Activated CD4-positive, alpha-beta memory T cell treated with anti-CD3 and anti-CD28 coated beads for 36 hours (primary cell): ENCODE data around the gene MTF2. TPM values are rescaled to one million over a fixed set of nuclear protein-coding genes. Genes with fewer than 3 reads are reported as not detected.

ENCODE experiments used
- CTCF ChIA-PET: fragments of 350-600 bp; sonication (Branson Sonifier 250); formaldehyde crosslinking; loops from one replicate; lab custom pipeline; 2021; ENCODE audit warnings: antibody characterized with exemption, inconsistent platforms; lab: Charles Lee
- POLR2A ChIA-PET: fragments of 350-600 bp; sonication (Branson Sonifier 250); formaldehyde crosslinking; loops from one replicate; lab custom pipeline; 2021; ENCODE audit warnings: antibody characterized with exemption; lab: Charles Lee
- DNase-seq: peaks from one replicate; pipeline ENCODE4 v3.0.0-alpha.2; 2020
- H3K27ac Mint-ChIP-seq: one replicate; pipeline ENCODE4 v1.8.0; 2021; ENCODE audit warnings: mixed read lengths
- H3K27me3 Mint-ChIP-seq: one replicate; pipeline ENCODE4 v1.8.0; 2021; ENCODE audit warnings: mixed read lengths
- H3K36me3 Mint-ChIP-seq: one replicate; pipeline ENCODE4 v1.8.0; 2021; ENCODE audit warnings: mixed read lengths
- H3K4me1 Mint-ChIP-seq: one replicate; pipeline ENCODE4 v1.8.0; 2021; ENCODE audit warnings: low read depth, mixed read lengths
- H3K4me3 Mint-ChIP-seq: one replicate; pipeline ENCODE4 v1.8.0; 2021; ENCODE audit warnings: mild to moderate bottlenecking, mixed read lengths
- H3K9me3 Mint-ChIP-seq: one replicate; pipeline ENCODE4 v1.8.0; 2021; ENCODE audit warnings: mixed read lengths
- intact Hi-C: fragments of 100-400 bp; cut with micrococcal nuclease; formaldehyde crosslinking; loops from one replicate; pipeline ENCODE4 v1.15.1; 2023
- total RNA-seq, 2 experiments: library from RNA; stranded (reverse); gene quantifications; one replicate each; pipeline ENCODE4 v1.2.3, GENCODE V29; 2021

Gene MTF2
- total RNA-seq, 2 experiments from 2014 or later, result 53.6 to 55.1 TPM

DNA sequence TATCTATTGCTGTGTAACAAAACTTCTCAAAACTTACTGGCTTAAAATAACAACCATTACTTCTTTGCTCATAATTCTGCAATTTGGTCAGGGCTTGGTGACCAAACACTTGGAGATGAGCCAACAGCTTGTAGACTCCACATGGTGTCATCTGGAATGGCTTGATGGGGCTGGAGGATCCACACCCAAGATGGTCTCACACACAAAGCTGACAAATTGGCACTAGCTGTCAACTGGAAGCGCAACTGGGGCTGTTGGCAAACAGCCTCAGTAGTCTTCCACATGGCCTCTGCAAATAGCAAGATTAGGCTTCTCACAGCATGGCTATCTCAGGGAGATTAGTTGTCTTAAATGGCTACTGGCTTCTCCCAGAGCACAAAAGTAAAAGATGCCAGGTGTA lies 27.1 kb upstream of the MTF2 start:
- DNase-seq, result no peak
- intact Hi-C loops, result no loop called here
- H3K4me1 Mint-ChIP-seq, result no peaks in the 10 kb centered on the region
- ChIA-PET CTCF (no interaction called here), POLR2A (no interaction called here)
- H3K27ac Mint-ChIP-seq, result no peak overlapping the region
- no peaks in the 10 kb centered on the region for H3K36me3 Mint-ChIP-seq
- no peak overlapping the region for H3K4me3 Mint-ChIP-seq
- H3K9me3 Mint-ChIP-seq, result no peaks in the 10 kb centered on the region
- H3K27me3 Mint-ChIP-seq, result peaks cover 3% of the 10 kb centered on the region

DNA sequence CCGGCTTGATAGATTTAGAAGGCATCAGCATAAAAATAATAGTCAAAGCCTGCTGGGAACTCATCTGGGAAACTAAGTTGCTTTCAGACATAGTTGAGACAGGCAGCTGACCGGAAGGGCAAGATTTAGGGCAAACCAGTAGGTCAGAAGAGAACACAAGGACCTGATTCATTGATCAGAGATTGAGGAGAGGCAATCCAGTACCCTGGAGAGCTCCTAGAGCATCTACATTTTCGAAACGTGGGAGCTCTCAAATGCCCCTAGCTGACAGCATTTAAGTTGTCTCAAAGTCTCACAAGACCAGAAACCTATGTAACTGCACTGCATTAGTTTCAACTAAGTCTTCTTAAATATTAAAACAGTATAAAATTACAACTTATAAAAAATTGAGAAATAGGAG lies 22.9 kb upstream of the MTF2 start:
- CTCF ChIA-PET, result interaction anchor here (1.5 to 2.6 kb wide), 2 partner anchors 14 to 35 kb away, joined by 4 to 13 read pairs; no protein-coding TSS in a partner anchor
- H3K4me3 Mint-ChIP-seq, result no peak overlapping the region
- H3K9me3 Mint-ChIP-seq, result no peaks in the 10 kb centered on the region
- no peaks in the 10 kb centered on the region for H3K36me3 Mint-ChIP-seq
- POLR2A ChIA-PET, result no interaction called here
- H3K27ac Mint-ChIP-seq, result no peak overlapping the region
- intact Hi-C loops, result no loop called here
- H3K4me1 Mint-ChIP-seq, result no peaks in the 10 kb centered on the region
- peaks cover 7% of the 10 kb centered on the region for H3K27me3 Mint-ChIP-seq
- DNase-seq, result peak; percentile 13

DNA sequence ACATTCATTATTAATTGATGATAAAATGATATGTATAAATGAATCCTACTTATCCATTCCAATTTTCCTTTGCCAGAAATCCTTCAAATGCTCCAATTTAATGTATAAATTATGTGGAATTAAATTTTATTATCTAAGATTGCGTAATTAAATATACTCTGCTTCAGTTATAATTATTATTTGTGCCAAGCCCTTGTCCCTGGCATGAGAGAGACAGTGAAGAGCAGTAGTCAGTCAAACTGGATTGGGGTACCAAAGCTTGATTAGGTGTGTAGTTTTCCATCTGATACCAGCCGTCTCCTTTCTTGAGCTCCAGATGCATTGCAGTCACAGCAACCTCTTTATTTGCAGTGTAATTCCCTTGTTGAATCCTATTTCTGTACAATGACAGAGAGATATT lies 22.4 kb upstream of the MTF2 start:
- H3K9me3 Mint-ChIP-seq, result no peaks in the 10 kb centered on the region

GRCh38 chr1:93061895-93062792 lies 16.9 kb upstream of the MTF2 start:
- no peaks in the 10 kb centered on the region for H3K9me3 Mint-ChIP-seq
- no peaks in the 10 kb centered on the region for H3K36me3 Mint-ChIP-seq
- DNase-seq, result peak; percentile 61
- ChIA-PET POLR2A (interaction anchor here (0.6 to 1.4 kb wide), 2 partner anchors 17 to 100 kb away, joined by 4 to 6 read pairs; partner anchors contain the start of gene MTF2), CTCF (interaction anchor here (0.7 to 5.0 kb wide), 31 partner anchors 9 to 230 kb away, joined by 3 to 141 read pairs (median 4); partner anchors contain the start of genes MTF2 and RPL5)
- intact Hi-C loops, result loop anchor here (1.0 kb wide), 2 partner anchors 41 to 203 kb away; no protein-coding TSS in a partner anchor
- peaks cover 9% of the 10 kb centered on the region for H3K27me3 Mint-ChIP-seq
- no peak overlapping the region for H3K27ac Mint-ChIP-seq
- no peak overlapping the region for H3K4me3 Mint-ChIP-seq
- H3K4me1 Mint-ChIP-seq, result peaks cover 4% of the 10 kb centered on the region

More for the DNA sequence above, 22.4 kb upstream of the MTF2 start:
- intact Hi-C loops, result no loop called here
- no peak for DNase-seq
- POLR2A ChIA-PET, result no interaction called here
- no peak overlapping the region for H3K4me3 Mint-ChIP-seq
- no peak overlapping the region for H3K27ac Mint-ChIP-seq
- H3K27me3 Mint-ChIP-seq, result peaks cover 7% of the 10 kb centered on the region
- no peaks in the 10 kb centered on the region for H3K36me3 Mint-ChIP-seq
- no peaks in the 10 kb centered on the region for H3K4me1 Mint-ChIP-seq
- CTCF ChIA-PET, result interaction anchor here (1.5 to 2.6 kb wide), 2 partner anchors 14 to 36 kb away, joined by 4 to 13 read pairs; no protein-coding TSS in a partner anchor

DNA sequence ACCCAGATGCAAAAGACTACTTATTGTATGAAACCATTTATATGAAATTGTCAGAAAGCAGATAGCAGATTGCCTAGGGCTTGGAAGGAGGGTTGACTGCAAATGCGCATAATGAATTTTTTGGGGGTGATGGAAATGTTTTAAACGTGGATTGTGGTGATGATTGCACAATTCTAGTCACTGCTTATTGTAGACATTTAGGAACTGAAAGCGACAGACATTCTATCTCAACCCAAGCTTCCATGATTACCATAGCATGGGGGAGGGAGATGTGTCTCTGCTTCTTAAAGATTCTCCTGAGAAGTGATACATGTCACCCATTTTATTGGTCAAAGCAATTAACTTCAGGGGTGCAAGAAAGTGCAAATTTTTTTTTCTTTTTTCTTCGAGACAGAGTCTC lies 2.8 kb upstream of the MTF2 start:
- H3K27me3 Mint-ChIP-seq, result no peaks in the 10 kb centered on the region
- peaks cover 18% of the 10 kb centered on the region for H3K4me1 Mint-ChIP-seq
- no peaks in the 10 kb centered on the region for H3K9me3 Mint-ChIP-seq
- ChIA-PET CTCF (interaction anchor here (1.2 kb wide), 1 partner anchor 14 kb away, joined by 4 read pairs; no protein-coding TSS in a partner anchor), POLR2A (no interaction called here)
- intact Hi-C loops, result loop anchor here (5.0 to 10.0 kb wide), 3 partner anchors 54 to 531 kb away; no protein-coding TSS in a partner anchor
- no peak overlapping the region for H3K27ac Mint-ChIP-seq
- DNase-seq, result no peak
- no peaks in the 10 kb centered on the region for H3K36me3 Mint-ChIP-seq
- no peak overlapping the region for H3K4me3 Mint-ChIP-seq

DNA sequence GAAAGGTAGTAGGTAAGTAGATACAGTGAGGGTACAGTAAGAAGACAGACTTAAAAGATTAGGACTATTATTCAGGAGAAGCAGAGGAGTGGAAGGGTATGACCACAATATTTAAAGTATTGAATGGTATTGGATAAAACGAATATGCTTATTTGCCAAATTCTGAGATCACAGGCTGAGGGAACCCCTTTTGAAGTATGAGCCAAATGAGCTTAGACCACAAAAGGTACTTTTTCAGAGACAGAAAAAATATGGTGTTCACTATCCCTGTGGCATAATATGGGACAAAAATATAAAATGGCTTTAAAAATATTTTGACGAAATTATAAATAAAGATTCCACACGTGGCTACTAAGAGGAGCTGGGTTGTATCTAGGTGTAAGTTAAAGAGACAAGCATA lies 880 bp upstream of the MTF2 start:
- Mint-ChIP-seq H3K4me1 (peaks cover 18% of the 10 kb centered on the region), H3K4me3 (peak overlapping the region; percentile 85), H3K27ac (peak overlapping the region; percentile 88), H3K36me3 (peaks cover 6% of the 10 kb centered on the region), H3K9me3 (no peaks in the 10 kb centered on the region), H3K27me3 (no peaks in the 10 kb centered on the region)
- intact Hi-C loops, result loop anchor here (2.0 to 10.0 kb wide), 4 partner anchors 56 to 529 kb away; partner anchors contain the start of gene DIPK1A
- CTCF ChIA-PET, result interaction anchor here (0.8 to 2.8 kb wide), 8 partner anchors 16 to 226 kb away, joined by 3 to 11 read pairs (median 4); no protein-coding TSS in a partner anchor
- POLR2A ChIA-PET, result interaction anchor here (0.6 to 3.3 kb wide), 8 partner anchors 9 to 268 kb away, joined by 3 to 15 read pairs (median 6); partner anchors contain the start of genes DIPK1A and DR1
- no peak for DNase-seq

GRCh38 chr1:93078638-93078985 lies 471 bp upstream of the MTF2 start:
- Mint-ChIP-seq H3K9me3 (peaks cover 2% of the 10 kb centered on the region), H3K27ac (peak overlapping the region; percentile 88), H3K4me1 (peaks cover 22% of the 10 kb centered on the region), H3K27me3 (no peaks in the 10 kb centered on the region), H3K36me3 (peaks cover 10% of the 10 kb centered on the region), H3K4me3 (peak overlapping the region; percentile 85)
- CTCF ChIA-PET, result interaction anchor here (0.8 to 2.8 kb wide), 8 partner anchors 16 to 226 kb away, joined by 3 to 11 read pairs (median 4); no protein-coding TSS in a partner anchor
- intact Hi-C loops, result loop anchor here (2.0 to 10.0 kb wide), 4 partner anchors 56 to 529 kb away; partner anchors contain the start of gene DIPK1A
- POLR2A ChIA-PET, result interaction anchor here (0.6 to 3.3 kb wide), 10 partner anchors 10 to 267 kb away, joined by 3 to 15 read pairs (median 6); partner anchors contain the start of genes DIPK1A, DR1 and RPL5
- no peak for DNase-seq

GRCh38 chr1:93079685-93080141 lies 630 bp downstream of the MTF2 start:
- Mint-ChIP-seq H3K4me1 (peaks cover 31% of the 10 kb centered on the region), H3K4me3 (peak overlapping the region; percentile 85), H3K27ac (peak overlapping the region; percentile 88), H3K36me3 (peaks cover 19% of the 10 kb centered on the region), H3K9me3 (peaks cover 2% of the 10 kb centered on the region), H3K27me3 (no peaks in the 10 kb centered on the region)
- DNase-seq, result peak; percentile 52
- POLR2A ChIA-PET, result interaction anchor here (0.6 to 3.3 kb wide), 11 partner anchors 18 to 266 kb away, joined by 3 to 15 read pairs (median 5); partner anchors contain the start of genes DIPK1A, DR1 and RPL5
- intact Hi-C loops, result loop anchor here (1.0 to 10.0 kb wide), 12 partner anchors 37 to 765 kb away; partner anchors contain the start of genes CCDC18, DIPK1A and TMED5
- CTCF ChIA-PET, result interaction anchor here (0.6 to 3.1 kb wide), 26 partner anchors 13 to 528 kb away, joined by 3 to 30 read pairs (median 4); partner anchors contain the start of gene DR1

DNA sequence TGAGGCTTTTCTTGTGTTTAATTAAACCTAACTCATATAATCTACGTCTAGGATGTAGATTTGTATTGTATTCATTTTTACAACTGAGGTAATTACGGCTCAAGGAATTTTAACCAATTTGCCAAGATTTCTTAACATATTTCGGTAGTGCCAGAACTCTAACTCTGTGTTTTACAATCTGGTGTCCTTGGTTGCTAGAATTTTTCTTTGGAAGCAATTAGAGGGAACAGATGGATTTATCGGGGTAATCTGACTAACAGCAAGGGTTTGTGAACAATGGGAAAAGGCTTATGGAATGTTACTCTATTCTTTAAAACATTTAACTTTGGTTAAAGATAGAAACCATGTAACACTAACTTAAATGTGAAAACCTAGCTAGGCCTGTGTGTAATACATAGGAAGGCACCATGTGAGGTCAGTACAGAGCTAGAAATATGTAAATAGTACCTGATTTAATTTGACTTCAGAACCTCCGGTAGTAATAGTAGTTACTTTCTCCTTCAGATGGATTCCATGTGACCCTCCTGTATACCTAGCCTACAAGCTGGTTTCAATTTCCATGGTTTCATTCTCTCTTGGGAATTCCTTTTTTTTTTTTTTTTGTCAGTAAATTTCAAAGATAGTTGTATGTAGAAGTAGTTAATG lies 1.2 kb downstream of the MTF2 start:
- POLR2A ChIA-PET, result interaction anchor here (0.8 to 3.3 kb wide), 6 partner anchors 38 to 265 kb away, joined by 3 to 15 read pairs (median 6); partner anchors contain the start of genes DR1 and RPL5
- Mint-ChIP-seq H3K4me1 (peaks cover 31% of the 10 kb centered on the region), H3K27ac (peak overlapping the region; percentile 88), H3K27me3 (no peaks in the 10 kb centered on the region), H3K4me3 (peak overlapping the region; percentile 85), H3K9me3 (peaks cover 2% of the 10 kb centered on the region), H3K36me3 (peaks cover 21% of the 10 kb centered on the region)
- CTCF ChIA-PET, result interaction anchor here (0.6 to 3.1 kb wide), 31 partner anchors 12 to 549 kb away, joined by 3 to 30 read pairs (median 4); partner anchors contain the start of gene DR1
- intact Hi-C loops, result loop anchor here (2.0 to 5.0 kb wide), 6 partner anchors 47 to 764 kb away; no protein-coding TSS in a partner anchor
- DNase-seq, result no peak

- intact Hi-C loops, result loop anchor here (2.0 to 5.0 kb wide), 6 partner anchors 46 to 763 kb away; no protein-coding TSS in a partner anchor
- no peaks in the 10 kb centered on the region for H3K27me3 Mint-ChIP-seq
- peaks cover 36% of the 10 kb centered on the region for H3K4me1 Mint-ChIP-seq
- ChIA-PET CTCF (interaction anchor here (1.5 to 3.1 kb wide), 5 partner anchors 14 to 222 kb away, joined by 3 to 30 read pairs (median 7); no protein-coding TSS in a partner anchor), POLR2A (no interaction called here)
- peak overlapping the region; percentile 85 for H3K4me3 Mint-ChIP-seq
- H3K36me3 Mint-ChIP-seq, result peaks cover 26% of the 10 kb centered on the region
- DNase-seq, result no peak
- peaks cover 2% of the 10 kb centered on the region for H3K9me3 Mint-ChIP-seq
- H3K27ac Mint-ChIP-seq, result no peak overlapping the region
Measured at GRCh38 chr1:93081716-93082115, 2.6 kb downstream of the MTF2 start.

- H3K36me3 Mint-ChIP-seq, result peaks cover 26% of the 10 kb centered on the region
- H3K9me3 Mint-ChIP-seq, result peaks cover 2% of the 10 kb centered on the region
- H3K27me3 Mint-ChIP-seq, result no peaks in the 10 kb centered on the region
- intact Hi-C loops, result loop anchor here (5.0 kb wide), 2 partner anchors 45 to 355 kb away; no protein-coding TSS in a partner anchor
- no peak overlapping the region for H3K27ac Mint-ChIP-seq
- ChIA-PET POLR2A (no interaction called here), CTCF (interaction anchor here (3.1 kb wide), 1 partner anchor 222 kb away, joined by 30 read pairs; no protein-coding TSS in a partner anchor)
- no peak overlapping the region for H3K4me3 Mint-ChIP-seq
- H3K4me1 Mint-ChIP-seq, result peaks cover 38% of the 10 kb centered on the region
- DNase-seq, result no peak
Measured at GRCh38 chr1:93082313-93082712, 3.2 kb downstream of the MTF2 start.
